Astrocyte (in vitro differentiated cells and primary cell): Measurements from ENCODE around the gene TBC1D16. TPM values are rescaled to one million over a fixed set of nuclear protein-coding genes. Genes with fewer than 3 reads are reported as not detected.
A peak's percentile ranks its signal among the peaks of the same experiment; 100 is the strongest.

Experiments
- DNase-seq: peaks from one replicate; pipeline ENCODE4 v3.0.0-alpha.2; 2010; ENCODE audit warnings: low read depth
- FAIRE-seq: peaks from 2 replicates; lab custom pipeline; 2011; peaks lifted over from hg19 to GRCh38; lab: Jason Lieb, UNC
- H2AFZ ChIP-seq: 2 replicates; pipeline ENCODE4 v1.6.0; 2012; ENCODE audit warnings: low read depth, low read length, inconsistent platforms
- H3K27ac ChIP-seq: 2 replicates; pipeline ENCODE4 v1.5.1; 2011; ENCODE audit warnings: low read depth, low read length, inconsistent platforms
- H3K27me3 ChIP-seq: 2 replicates; pipeline ENCODE4 v1.6.0; 2011; ENCODE audit warnings: low read length, inconsistent platforms; ENCODE audit not compliant: insufficient read depth
- H3K36me3 ChIP-seq: 2 replicates; pipeline ENCODE4 v1.5.1; 2011; ENCODE audit warnings: low read length, inconsistent platforms; ENCODE audit not compliant: insufficient read depth
- H3K4me1 ChIP-seq: 2 replicates; pipeline ENCODE4 v1.5.1; 2011; ENCODE audit warnings: low read length, inconsistent platforms; ENCODE audit not compliant: insufficient read depth
- H3K4me2 ChIP-seq: 2 replicates; pipeline ENCODE4 v1.6.0; 2012; ENCODE audit warnings: low read length, inconsistent platforms
- H3K4me3 ChIP-seq: 2 replicates; pipeline ENCODE4 v1.5.1; 2011; ENCODE audit warnings: low read depth, mild to moderate bottlenecking, low read length, inconsistent platforms; ENCODE audit not compliant: insufficient read depth
- H3K79me2 ChIP-seq: 2 replicates; pipeline ENCODE4 v1.6.0; 2012; ENCODE audit warnings: mild to moderate bottlenecking, low read length, inconsistent platforms; ENCODE audit not compliant: insufficient read depth
- H3K9ac ChIP-seq: 2 replicates; pipeline ENCODE4 v1.6.0; 2012; ENCODE audit warnings: mild to moderate bottlenecking, low read length, inconsistent platforms
- H3K9me3 ChIP-seq: 2 replicates; pipeline ENCODE4 v1.5.1; 2012; ENCODE audit warnings: low read depth, mild to moderate bottlenecking, low read length, inconsistent platforms; ENCODE audit not compliant: insufficient read depth
- H4K20me1 ChIP-seq: 2 replicates; pipeline ENCODE4 v1.6.0; 2012; ENCODE audit warnings: low read length, inconsistent platforms; ENCODE audit not compliant: insufficient read depth
- H3K27ac Mint-ChIP-seq: one replicate; pipeline ENCODE4 v1.8.0; 2021; ENCODE audit warnings: mild to moderate bottlenecking, mixed read lengths; ENCODE audit not compliant: unreplicated experiment
- H3K27me3 Mint-ChIP-seq: one replicate; pipeline ENCODE4 v1.8.0; 2021; ENCODE audit warnings: low read depth, mixed read lengths; ENCODE audit not compliant: unreplicated experiment
- H3K36me3 Mint-ChIP-seq: one replicate; pipeline ENCODE4 v1.8.0; 2021; ENCODE audit warnings: low read depth, mixed read lengths; ENCODE audit not compliant: unreplicated experiment
- H3K4me1 Mint-ChIP-seq: one replicate; pipeline ENCODE4 v1.8.0; 2021; ENCODE audit warnings: low read depth, mixed read lengths; ENCODE audit not compliant: unreplicated experiment
- H3K4me3 Mint-ChIP-seq: one replicate; pipeline ENCODE4 v1.8.0; 2021; ENCODE audit warnings: mild to moderate bottlenecking, moderate library complexity, mixed read lengths; ENCODE audit not compliant: unreplicated experiment
- H3K9me3 Mint-ChIP-seq: one replicate; pipeline ENCODE4 v1.8.0; 2021; ENCODE audit warnings: mild to moderate bottlenecking, mixed read lengths; ENCODE audit not compliant: unreplicated experiment
- EZH2 ChIP-seq: IDR thresholded peaks from 2 replicates; pipeline ENCODE4 v1.6.1; 2012; ENCODE audit warnings: mild to moderate bottlenecking, low read length, inconsistent platforms; ENCODE audit not compliant: insufficient read depth
- total RNA-seq: library from RNA; stranded (reverse); gene quantifications from 2 replicates; pipeline ENCODE4 v1.2.1, GENCODE V29; 2021
- TF ChIP-seq, protein P1 (sequence below): IDR thresholded peaks from 2 replicates; pipeline ENCODE4 v1.5.1; 2011; ENCODE audit warnings: low read depth, mild to moderate bottlenecking, inconsistent platforms, low read length, moderate library complexity; ENCODE audit not compliant: insufficient read depth

The TBC1D16 gene
- total RNA-seq, 1 donor from 2014 or later, result 37.6 TPM

DNA sequence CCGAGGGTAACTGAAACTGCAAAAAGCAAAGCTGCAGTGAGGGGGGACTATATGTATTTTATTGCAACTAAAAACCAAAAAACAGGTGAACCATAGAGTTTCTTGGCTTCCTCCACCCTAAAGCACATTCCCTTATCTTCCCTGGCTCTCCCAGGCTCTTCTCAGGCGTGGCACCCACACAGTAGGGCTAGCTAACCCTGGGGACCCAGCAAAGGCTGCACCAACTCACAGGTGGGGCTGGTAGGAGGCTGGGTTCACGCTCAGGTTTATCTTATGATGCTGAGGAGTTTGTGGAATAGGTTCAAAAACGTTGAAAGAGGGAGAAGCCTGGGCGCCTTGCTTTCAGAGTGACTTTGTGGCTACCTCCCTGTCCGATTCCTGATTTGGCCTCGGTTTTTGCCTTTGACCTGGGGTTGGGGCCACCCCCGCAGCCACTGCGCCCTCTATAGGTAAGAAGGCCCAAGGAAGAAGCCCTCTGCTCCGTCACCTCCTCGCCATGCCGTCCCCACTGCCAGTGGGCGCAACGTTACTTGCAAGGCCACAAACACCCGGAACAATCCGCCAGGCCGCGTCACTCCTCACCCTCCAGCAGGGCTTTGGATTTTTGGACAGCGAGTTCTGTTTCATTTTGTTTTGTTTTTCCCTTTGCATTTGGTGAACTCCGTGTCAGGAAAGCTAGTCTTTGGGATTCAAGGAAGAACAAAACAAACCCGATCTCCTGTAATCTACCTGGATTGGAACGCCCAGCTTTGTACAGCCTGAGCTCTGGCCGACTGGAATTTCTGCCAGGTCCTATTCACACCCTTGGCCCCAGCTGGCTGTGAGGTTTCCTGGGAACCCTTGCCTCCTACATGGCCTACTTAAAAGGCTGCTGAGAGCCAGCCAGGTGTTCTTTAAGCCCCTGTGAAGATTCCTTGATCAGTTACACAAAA is 60.8 kb downstream of the TBC1D16 start:
- H3K9me3 Mint-ChIP-seq, result no peaks in the 10 kb centered on the region
- Histone ChIP-seq H3K27ac (no peak overlapping the region), H3K36me3 (peaks cover 3% of the 10 kb centered on the region), H3K4me1 (peaks cover 6% of the 10 kb centered on the region), H3K9ac (no peak overlapping the region), H3K27me3 (no peaks in the 10 kb centered on the region), H3K9me3 (no peaks in the 10 kb centered on the region), H3K4me3 (no peak overlapping the region), H3K4me2 (no peak overlapping the region), H4K20me1 (peaks cover 28% of the 10 kb centered on the region), H2AFZ (no peak overlapping the region), H3K79me2 (no peaks in the 10 kb centered on the region)
- H3K4me3 Mint-ChIP-seq, result no peak overlapping the region
- H3K4me1 Mint-ChIP-seq, result peaks cover 3% of the 10 kb centered on the region
- H3K36me3 Mint-ChIP-seq, result peaks cover 18% of the 10 kb centered on the region
- no peaks in the 10 kb centered on the region for H3K27me3 Mint-ChIP-seq
- no peak for FAIRE-seq
- no peak for DNase-seq
- no peak overlapping the region for H3K27ac Mint-ChIP-seq
- TF ChIP-seq, protein P1, sequence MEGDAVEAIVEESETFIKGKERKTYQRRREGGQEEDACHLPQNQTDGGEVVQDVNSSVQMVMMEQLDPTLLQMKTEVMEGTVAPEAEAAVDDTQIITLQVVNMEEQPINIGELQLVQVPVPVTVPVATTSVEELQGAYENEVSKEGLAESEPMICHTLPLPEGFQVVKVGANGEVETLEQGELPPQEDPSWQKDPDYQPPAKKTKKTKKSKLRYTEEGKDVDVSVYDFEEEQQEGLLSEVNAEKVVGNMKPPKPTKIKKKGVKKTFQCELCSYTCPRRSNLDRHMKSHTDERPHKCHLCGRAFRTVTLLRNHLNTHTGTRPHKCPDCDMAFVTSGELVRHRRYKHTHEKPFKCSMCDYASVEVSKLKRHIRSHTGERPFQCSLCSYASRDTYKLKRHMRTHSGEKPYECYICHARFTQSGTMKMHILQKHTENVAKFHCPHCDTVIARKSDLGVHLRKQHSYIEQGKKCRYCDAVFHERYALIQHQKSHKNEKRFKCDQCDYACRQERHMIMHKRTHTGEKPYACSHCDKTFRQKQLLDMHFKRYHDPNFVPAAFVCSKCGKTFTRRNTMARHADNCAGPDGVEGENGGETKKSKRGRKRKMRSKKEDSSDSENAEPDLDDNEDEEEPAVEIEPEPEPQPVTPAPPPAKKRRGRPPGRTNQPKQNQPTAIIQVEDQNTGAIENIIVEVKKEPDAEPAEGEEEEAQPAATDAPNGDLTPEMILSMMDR, result no peak
- no peak for TF ChIP-seq EZH2

DNA sequence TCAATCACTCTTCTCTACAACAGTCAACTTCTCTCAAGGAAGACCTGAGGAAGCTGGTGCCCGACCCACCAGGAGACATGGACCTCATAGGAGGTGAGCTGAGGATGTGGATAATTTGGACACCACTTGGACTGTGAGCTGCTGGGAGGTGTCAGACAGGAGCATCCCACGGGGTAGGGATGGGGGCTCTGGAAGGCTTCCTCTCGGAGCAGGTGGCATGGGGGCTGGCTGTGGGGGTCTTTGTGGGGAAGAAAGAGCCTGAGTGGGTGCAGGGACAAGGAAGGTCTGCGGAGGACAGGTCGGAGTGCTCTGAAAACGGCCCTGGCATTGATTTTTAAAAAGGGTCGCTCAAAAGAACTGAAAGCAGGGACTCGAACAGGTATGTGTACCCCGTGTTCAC is 64.0 kb downstream of the TBC1D16 start:
- H3K4me3 Mint-ChIP-seq, result no peak overlapping the region
- Histone ChIP-seq H4K20me1 (peaks cover 13% of the 10 kb centered on the region), H3K4me3 (no peak overlapping the region), H2AFZ (no peak overlapping the region), H3K79me2 (no peaks in the 10 kb centered on the region), H3K27ac (no peak overlapping the region), H3K36me3 (peaks cover 3% of the 10 kb centered on the region), H3K4me1 (peaks cover 2% of the 10 kb centered on the region), H3K27me3 (no peaks in the 10 kb centered on the region), H3K9ac (no peak overlapping the region), H3K4me2 (no peak overlapping the region), H3K9me3 (no peaks in the 10 kb centered on the region)
- no peaks in the 10 kb centered on the region for H3K9me3 Mint-ChIP-seq
- TF ChIP-seq, protein P1, result no peak
- no peaks in the 10 kb centered on the region for H3K27me3 Mint-ChIP-seq
- DNase-seq (no peak), FAIRE-seq (no peak)
- H3K4me1 Mint-ChIP-seq, result peaks cover 3% of the 10 kb centered on the region
- no peak overlapping the region for H3K27ac Mint-ChIP-seq
- H3K36me3 Mint-ChIP-seq, result peaks cover 14% of the 10 kb centered on the region

DNA sequence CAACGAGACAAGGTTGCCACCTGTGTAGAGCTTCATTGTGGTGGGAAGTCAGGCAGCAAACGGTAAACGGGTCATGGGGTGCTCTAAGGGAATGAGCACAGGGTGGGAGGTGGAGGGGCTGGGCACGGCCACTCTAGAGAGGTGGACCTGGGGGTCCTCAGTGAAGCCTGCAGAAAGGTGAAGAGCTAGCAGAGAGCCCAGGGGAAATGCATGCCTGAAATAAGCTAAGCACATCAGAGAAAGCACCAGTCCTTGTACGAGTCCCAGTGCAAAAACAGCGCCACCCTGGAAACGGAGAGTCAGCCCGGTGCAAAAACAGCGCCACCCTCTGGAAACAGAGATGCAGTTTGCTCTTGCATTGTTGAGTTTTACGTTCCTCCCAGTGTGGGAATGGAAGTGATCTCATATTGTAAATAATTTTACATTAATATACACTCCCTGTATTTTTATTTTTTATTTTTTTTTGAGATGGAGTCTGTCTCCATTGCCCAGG is 65.0 kb downstream of the TBC1D16 start:
- Mint-ChIP-seq H3K4me1 (peaks cover 8% of the 10 kb centered on the region), H3K27me3 (no peaks in the 10 kb centered on the region), H3K9me3 (no peaks in the 10 kb centered on the region), H3K36me3 (peaks cover 20% of the 10 kb centered on the region), H3K4me3 (no peak overlapping the region), H3K27ac (no peak overlapping the region)
- Histone ChIP-seq H3K9ac (no peak overlapping the region), H3K9me3 (no peaks in the 10 kb centered on the region), H3K27me3 (no peaks in the 10 kb centered on the region), H3K27ac (no peak overlapping the region), H3K36me3 (peaks cover 3% of the 10 kb centered on the region), H4K20me1 (peaks cover 17% of the 10 kb centered on the region), H3K79me2 (peaks cover 4% of the 10 kb centered on the region), H3K4me2 (no peak overlapping the region), H3K4me3 (no peak overlapping the region), H3K4me1 (peaks cover 2% of the 10 kb centered on the region), H2AFZ (no peak overlapping the region)
- no peak for FAIRE-seq
- TF ChIP-seq EZH2, result no peak
- TF ChIP-seq, protein P1, result peak; percentile 46
- DNase-seq, result no peak
